ENCODE data around the gene SMIM32.

GRCh38 chr5:136155761-136156160 lies 37.2 kb downstream of the SMIM32 start:
- TF ChIP-seq CTCF (IDR thresholded peaks at IDR 0.05): no peak
- TF ChIP-seq POLR2A (IDR thresholded peaks at IDR 0.05): no peak

All from right lobe of liver (tissue), 4 donors.